NCI-H82 treated with DMSO at 0.1 percent for 48 hours (cell line): ENCODE results near the gene FBXO11.

ENCODE experiments used
- DNase-seq: peaks from one replicate; lab custom pipeline; 2025; ENCODE audit not compliant: unreplicated experiment; lab: John Stamatoyannopoulos, UW

FBXO11 gene

DNA sequence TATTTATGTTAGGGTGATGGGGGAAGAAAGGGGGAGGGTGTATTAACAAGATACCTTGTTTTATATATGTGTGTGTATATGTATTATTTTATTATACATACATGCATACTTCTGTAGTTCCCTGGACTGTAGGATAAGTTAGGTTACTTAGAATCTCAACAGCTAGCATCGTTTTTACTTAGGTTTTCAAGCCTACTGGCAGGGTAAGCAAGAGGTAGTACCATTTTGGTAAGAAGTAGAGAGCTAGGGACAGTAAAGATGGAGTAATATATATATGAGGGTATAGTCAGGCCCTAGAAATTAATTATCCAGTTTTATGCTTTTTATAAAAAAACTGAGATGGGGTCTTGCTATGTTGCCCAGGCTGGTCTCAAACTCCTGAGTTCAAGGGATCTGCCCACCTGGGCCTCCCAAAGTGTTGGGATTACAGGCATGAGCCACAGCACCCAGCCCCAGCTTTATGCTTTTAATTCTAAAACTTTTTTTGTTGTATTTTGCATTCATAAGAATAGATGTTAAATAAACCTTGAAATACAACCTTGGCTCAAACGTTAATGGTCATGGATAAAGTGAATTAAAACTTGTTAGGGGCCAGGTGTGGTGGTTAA is 110.1 kb downstream of the FBXO11 start:
- no peak for DNase-seq

DNA sequence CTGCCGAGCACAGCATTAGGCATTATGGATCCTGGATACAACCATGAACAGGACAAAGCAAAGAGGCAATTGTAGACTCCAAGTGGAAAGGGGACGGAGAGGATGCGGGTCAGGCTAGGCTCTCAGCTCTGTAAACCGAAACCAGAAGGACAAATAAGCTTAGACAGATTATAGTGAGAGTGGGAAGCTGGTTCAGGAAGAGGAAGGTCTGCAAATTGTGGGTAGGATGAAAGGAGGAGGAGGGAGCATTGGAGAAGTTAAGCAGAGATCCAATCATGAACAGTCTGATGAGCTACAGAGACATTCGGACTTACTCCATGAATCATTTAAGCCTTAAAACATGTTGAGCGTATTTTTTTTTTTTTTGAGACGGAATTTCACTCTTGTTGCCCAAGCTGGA is 120.3 kb downstream of the FBXO11 start:
- peak; percentile 73 for DNase-seq

DNA sequence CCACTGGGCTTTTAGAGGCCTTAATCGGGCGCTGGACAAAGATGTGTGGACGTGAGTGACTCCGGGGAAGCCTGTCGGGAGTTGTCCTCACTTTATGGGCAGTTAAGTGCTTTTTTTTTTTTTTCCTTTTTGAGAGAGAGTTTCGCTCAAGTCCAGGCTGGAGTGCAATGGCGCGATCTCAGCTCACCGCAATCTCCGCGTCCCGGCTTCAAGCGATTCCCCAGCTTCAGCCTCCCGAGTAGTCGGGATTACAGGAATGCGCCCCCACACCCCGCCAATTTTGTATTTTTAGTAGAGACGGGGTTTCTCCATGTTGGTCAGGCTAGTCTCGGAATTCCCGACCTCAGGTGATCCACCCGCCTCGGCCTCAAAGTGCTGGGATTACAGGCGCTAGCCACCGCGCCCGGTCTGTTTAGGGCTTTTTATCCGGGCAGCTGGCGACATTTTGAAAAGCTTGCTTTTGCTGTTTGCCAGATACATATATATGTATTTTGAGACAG is 121.9 kb downstream of the FBXO11 start:
- DNase-seq = no peak

DNA sequence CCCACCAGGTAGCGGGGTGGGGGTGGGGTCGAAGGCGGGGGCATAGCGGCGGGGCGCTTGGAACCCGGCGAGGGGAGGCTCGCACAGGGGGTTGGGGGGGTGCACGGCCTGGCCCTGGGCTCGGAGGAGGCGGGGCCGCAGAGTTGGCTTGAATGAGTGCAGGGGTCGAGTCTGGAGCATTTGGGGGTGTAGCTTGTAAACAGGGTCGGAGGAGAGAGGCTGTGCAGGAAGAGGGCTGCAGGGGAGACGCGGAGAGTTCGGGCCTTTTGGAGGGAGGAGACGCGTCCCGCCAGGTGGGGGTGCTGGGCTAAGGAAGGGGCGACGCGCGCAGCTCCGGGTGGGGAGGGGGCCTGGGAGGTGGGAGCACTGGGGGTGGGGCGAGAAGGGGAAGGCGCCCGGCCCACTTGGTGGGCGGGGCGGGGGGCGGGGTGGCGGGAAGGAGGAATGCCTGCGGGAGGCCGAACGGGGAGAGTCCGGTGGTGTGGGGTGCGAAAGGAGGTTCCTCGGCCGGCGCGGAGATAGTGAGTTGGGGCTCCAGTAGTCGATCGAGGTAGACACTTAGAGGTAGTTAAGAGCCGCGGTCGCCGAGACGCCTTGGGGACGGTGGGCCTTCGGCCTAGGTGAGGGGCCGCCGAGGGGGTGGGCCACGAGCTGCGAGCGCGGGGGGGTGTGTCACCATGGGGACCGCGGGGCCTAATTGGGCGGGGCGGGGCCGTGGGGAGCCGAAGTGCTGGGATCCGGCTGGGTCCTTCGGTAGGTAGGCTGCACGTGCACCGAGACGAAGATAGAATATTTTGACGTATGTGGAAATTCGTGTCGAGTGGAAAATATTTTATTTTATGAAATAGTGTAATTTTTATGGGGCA is 122.6 kb downstream of the FBXO11 start:
- peak; percentile 63 for DNase-seq

DNA sequence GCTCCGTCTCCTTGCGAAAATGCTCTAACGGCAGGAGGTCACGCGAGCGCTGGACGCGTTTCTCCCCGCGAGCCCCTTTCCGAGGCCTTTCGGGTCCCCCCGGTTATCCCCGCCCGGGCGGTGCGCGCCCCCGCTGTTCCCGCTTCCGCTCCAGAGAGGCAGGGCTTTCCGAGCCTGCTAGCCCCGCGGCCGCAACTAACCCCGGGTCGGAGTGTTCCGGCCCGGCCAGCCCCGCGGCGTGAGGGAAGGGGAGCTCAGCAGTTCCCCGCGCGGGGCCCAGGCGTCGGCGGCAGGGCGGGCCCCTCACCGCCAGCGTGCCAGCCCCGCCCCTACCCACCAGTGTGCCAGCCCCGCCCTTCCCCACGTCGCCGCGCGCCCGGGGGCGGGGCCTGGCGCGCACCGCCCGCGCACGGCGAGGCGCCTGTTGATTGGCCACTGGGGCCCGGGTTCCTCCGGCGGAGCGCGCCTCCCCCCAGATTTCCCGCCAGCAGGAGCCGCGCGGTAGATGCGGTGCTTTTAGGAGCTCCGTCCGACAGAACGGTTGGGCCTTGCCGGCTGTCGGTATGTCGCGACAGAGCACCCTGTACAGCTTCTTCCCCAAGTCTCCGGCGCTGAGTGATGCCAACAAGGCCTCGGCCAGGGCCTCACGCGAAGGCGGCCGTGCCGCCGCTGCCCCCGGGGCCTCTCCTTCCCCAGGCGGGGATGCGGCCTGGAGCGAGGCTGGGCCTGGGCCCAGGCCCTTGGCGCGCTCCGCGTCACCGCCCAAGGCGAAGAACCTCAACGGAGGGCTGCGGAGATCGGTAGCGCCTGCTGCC is 123.4 kb downstream of the FBXO11 start, which contains the start of gene MSH6:
TSS of gene MSH6 (plus strand) at position 475 of the 815 bp plus-strand sequence. CDS start at position 564, 89 bp downstream.
- peak; percentile 72 for DNase-seq

DNA sequence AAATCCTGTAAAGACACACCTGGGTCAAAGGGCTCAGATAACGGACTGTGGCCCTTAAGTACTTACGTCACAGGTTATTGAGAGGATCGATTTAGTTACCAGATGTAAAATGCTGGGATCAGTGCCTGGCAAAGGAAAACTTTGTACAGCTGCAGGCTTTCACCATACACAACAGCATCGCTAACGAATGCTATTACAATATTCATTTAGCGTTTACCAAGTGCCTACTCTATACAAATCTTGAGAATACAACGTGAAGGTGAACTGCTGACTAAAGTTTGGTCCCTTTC is 124.0 kb downstream of the FBXO11 start:
- DNase-seq = no peak

DNA sequence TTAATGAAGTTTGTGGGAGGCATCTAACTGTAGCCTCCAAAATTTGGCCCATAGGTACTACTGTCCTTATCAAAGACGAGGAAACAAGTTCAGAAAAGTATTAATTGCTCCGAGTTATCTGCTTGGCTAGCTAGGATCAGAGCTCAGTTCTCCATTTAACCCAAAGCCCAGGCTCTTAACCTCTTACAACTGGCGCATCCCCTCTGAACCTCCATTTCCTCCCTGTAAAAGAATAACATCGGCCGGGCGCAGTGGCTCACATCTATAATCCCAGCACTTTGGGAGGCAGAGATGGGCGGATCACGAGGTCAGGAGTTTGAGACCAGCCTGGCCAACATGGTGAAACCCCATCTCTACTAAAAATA is 126.9 kb downstream of the FBXO11 start:
- no peak for DNase-seq

DNA sequence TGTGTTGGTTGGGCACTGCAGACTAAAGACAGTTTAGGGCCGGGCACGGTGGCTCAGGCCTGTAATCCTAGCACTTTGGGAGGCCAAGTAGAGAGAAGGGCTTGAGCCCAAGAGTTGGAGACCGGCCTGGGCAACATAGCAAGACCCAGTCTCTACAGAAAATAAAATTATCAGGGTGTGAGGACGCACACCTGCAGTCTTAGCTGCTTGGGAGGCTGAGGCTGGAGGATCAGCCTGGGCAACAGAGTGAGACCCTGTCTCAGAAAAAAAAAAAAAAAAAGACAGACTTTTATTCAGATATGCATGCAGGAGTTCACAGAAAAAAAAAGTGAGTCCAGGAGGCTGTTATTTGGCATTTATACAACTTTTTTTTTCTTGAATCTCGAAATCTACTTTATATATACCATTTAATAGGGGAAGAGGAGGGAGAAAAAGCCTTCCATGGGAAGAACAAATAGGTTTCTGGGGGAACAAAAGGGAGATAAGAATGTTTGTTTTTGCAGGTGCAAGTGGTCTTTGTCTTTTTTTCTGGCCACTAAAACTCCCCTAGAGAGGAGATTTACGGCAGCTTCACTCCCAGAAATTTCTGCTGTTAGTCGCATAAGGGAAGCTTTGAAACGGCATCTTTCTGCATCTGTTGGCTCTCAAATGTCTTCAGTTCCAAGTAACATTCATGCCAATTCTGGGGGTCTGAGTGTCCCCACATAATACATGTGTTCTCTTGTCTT is 127.4 kb downstream of the FBXO11 start:
- DNase-seq = no peak

DNA sequence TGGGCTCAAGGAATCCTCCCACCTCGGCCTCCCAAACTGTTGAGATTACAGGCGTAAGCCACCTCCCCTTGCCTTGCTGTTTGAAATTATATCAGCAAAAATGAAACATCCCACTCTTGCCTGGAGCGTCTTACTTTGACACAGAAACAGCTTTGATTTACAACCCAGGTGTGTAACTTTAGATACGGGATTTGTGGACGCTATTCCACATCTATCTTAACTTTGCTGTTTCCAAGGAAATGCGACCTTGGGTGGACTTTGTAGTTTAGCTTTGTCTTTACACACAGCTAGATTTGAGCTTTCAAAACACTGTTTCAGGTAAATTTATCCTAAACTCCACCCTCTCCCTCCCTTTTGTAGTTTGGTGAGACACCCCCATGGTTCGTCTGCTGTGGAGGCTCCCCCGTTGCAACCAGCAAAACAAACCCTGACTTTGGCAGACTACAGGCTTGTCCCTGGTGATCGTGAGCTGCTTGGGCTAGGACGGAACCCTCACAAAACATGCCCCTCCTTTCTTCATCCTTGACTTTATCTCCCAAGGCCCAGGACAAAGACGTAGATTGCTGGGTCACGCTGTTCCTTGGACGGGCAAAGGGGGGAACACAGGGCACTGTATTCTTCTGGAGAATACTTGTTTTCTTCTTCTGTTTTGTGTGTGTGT is 128.9 kb downstream of the FBXO11 start:
- DNase-seq = no peak

DNA sequence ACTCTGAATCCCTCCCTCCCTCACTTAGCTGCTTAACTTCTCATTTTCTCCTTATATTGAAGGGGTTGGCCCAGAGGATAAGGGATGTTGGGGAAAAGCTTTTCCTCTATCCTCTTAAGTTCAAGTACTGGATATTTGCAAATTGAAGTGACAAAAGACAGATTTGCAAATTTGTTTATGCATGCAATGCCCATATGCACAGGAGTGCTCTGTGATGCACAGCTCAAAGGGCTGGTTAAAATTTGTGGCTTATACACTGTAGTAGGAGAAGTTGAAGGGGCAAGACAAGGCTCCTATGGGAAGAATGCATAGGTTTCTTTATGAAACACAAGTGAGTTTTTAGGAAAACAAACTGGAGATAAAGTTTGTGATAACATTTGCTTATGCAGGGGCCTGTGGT is 131.7 kb downstream of the FBXO11 start:
- no peak for DNase-seq

DNA sequence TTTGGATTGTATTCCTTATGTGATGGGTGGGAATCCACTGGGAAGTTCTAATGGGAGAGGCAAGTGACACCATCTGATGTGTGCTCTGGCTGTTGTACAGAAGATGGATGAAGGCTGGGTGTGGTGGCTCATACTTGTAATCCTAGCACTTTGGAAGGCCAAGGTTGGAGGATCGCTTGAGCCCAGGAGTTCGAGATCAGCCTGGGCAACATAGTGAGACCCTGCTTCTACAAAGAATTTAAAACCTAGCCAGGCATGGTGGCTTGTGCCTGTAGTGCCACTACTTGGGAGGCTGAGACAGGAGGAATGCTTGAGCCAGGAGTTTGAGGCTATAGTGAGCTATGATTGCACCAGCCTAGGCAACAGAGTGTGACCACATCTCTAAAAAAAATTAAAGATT is 134.0 kb downstream of the FBXO11 start:
- DNase-seq = no peak

DNA sequence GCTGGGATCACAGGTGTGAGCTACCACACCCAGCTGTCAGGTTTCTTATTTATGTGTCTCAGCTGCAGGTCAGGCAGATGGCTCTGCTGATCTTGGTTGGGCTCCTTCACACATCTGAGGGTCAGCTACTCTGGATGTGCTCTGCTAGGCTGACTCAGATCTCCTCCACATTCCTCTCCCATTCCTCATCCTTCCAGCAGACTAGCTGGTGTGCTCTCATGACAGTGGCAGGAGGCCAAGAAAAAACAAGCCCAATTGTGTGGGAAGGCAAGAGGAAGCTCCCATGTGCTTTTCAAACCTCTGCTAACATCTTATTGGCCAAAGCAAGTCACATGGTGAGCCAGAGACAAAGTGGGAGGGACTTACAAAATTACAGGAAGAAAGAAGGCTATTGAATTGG is 135.1 kb downstream of the FBXO11 start:
- DNase-seq = no peak

DNA sequence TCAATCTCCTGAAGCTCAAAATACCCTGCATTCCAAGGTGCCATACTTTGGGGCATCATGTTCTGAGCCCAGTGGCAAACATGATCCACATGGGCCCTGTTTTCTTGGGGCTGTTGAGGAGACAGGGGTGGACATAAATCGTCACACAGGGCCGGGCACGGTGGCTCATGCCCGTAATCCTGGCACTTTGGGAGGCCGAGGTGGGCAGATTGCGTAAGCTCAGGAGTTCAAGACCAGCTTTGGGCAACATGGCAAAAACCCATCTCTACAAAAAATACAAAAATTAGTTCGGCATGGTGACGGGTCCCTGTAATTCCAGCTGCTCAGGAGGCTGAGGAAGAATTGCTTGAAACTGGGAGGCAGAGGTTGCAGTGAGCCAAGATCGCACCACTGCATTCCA is 137.0 kb downstream of the FBXO11 start:
- no peak for DNase-seq

DNA sequence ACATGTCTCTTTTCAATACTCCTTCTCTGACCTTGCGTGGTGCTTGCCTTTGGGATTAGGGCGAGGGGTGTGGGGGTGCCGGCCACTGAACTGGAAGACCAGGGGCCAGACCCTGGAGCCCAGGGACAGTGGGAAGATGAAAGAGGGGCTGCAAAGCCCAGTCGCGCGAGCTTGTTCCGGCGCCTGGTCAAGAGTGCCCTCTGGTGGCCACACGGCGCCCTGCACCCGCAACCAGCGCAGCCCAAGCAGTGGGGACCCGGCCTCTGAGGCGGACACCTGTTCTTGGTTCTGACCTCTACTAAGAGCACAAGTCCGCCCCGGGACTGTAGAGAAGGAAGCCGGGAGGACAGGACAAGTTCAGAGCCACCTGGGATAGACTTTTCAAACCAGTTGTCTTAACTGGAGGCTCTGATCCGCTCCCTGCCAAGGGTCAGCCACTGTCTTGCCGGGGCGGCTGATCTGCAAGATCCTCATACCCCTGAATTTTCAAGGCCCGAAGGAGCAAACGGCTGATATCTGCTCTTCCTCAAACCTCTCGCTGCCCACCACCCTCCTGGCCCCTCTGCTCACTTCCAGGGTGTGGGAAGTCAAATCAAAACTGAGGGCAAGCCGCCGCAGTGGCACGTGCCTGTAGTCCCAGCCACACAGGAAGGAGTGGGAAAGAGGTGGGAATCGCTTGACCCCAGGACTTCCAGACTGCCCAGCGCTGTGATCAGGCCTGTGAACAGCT is 138.3 kb downstream of the FBXO11 start:
- no peak for DNase-seq

DNA sequence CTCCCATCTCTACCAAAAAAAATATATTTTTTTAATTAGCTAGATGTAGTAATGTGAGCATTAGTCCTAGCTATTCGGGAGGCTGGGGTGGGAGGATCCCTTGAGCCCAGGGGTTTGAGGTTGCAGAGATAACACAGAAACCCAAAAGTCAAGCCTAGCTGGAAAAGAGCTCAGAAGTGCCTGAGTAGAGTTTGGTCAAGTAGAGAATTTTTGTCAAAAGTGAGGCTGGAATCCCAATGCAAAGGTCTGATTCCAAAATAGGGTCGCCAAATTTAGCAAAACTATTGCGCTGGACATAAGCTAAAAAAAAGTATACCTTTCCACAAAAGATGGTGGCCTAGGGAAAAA is 138.8 kb downstream of the FBXO11 start:
- no peak for DNase-seq

DNA sequence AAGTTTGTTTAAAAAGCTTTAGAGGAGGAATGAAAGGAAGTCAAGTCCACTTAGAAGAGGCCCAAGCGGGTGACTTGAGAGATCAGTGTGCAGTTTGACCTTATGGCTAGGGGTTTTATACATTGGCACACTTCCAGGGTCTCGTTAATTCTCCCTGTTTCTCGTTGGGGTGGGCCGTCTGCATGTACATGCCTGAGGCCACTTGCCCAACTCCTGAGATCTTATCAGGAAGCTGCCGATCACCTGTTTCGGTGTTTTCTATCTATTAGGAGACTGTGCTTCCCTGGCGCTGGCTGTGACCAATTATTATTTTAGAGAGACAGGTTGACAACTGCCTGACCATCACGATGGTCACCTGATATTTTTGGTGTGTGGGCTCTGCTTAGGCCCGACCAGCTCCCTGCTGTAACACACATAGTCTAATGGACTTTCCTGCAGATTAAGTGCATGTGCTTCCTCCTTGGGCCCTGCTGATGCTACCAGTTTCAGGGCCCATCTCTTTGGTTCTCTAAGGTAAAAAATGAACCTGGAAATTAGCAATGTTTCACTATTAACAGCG is 154.4 kb downstream of the FBXO11 start:
- peak; percentile 53 for DNase-seq

DNA sequence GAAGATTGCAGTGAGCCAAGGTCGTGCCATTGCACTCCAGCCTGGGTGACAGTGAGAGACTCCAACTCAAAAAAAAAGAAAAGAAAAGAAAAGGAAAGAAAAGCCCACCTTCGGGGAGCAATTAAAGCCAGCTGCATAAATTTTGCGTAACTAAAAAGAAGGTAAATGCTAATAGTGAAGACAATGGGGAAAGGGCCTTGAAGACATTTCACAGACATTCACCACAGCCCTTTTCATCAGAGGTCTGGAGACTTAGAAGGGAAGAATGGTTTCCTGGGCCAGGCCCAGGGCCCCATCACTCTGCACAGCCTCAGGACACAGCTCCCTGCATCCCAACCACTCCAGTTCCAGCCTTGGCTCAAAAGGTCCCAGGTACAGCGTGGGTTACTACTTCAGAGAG is 158.4 kb downstream of the FBXO11 start:
- no peak for DNase-seq

DNA sequence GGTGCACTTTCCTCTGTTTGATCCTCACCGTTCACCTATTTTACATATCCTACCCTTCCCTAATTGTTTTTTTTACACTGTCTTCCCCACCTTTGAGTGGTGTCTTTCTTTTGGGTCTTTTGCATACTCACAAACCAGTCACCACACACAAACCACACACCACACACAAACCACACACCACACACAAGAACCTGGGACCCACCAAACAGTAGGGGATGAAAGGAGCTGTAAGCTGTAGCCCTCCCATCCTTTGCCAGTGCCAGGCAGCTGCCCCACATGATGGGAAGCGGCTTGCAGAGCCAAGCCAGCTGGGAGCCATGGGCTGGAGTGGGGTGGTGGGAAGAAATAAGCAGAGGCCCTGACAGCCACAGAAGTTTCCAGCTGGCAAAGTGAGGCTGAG is 162.2 kb downstream of the FBXO11 start:
- DNase-seq = no peak

DNA sequence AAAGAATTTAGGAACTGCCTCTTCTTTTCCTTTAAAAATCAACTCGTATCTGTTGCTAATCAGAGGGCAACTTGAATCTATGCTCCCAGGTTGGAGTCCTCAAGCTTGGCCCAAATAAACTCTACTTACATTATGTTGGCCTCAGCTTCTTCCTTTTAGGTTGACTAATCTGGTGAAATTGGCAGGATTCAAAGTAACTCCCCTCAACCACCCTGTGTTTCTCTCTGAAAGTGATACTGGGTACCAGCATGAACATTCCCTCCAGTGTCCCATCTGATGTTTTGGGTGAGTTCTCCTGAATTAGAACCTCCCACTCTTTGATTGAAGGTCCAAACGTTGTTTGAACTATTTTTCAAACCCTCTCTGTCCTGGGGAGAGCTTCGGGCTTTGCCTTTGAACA is 164.7 kb downstream of the FBXO11 start:
- no peak for DNase-seq

DNA sequence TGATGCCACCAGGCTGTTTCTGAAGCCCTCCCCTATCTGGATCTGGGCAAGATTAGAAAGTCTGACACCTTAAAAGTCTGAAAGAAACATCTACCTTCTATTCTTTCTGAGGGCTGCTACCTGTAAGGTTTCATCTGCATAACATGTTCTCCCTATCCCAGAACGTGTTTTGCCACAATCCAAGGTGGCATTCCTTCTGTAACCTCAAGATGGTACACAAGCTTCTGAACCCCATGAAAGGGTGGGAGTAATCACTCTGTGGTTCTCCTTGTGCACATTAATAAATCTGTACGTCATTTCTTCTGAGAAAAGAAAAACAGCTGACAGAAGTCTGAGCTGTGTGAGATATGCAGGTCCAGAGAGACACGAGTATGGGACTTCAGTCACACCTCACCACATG is 165.2 kb downstream of the FBXO11 start:
- no peak for DNase-seq
